ENCODE measurements around the gene EPX. TPM values are rescaled to one million over a fixed set of nuclear protein-coding genes. Genes with fewer than 3 reads are reported as not detected.

EPX gene
- polyA plus RNA-seq, 1 donor (not counting 4 experiments of a cell fraction or from before 2014, with no cell fraction given) = not detected

DNA sequence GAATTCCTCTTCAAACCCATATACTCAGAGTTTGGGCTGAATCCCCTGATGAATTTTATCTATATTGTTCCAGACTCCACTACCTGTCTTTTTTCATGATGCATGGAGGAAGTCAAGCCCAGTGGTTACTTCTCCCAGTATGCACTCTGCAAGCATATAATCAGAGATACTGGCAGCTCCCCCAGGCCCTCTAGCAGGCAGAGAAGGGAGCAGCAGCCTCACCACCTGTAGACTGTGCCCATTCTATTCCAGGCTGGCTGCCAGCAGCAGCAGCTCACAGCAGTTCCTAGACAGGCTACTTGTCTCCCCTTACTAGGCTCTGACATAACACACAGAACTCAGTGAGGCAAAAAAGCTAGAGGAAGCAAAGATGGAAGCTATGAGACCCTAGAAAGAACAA, 23.2 kb downstream of the EPX start:
- H4K20me1 ChIP-seq (ENCODE audit: control insufficient read depth, extremely low read depth, insufficient read depth, low read length) = no peaks in the 10 kb centered on the region
- no peak overlapping the region for H2AFZ ChIP-seq (ENCODE audit: control insufficient read depth, low read length)
- DNase-seq (ENCODE audit: low read depth, low spot score) = no peak
- H3K4me2 ChIP-seq (ENCODE audit: control insufficient read depth, extremely low read depth, insufficient read depth, low read depth, low read length) = no peak overlapping the region
- peak in 2 of 3 experiments; percentile 15 to 27 for TF ChIP-seq CTCF (optimal IDR thresholded peaks at IDR 0.05 in 1 of 3, IDR thresholded peaks at IDR 0.05 in 1 of 3, conservative IDR thresholded peaks at IDR 0.05 in 1 of 3; ENCODE audit: extremely low read depth in 1 of 3, insufficient read depth in 2 of 3, low read length in 3 of 3)
- no peak for TF ChIP-seq EZH2 (IDR thresholded peaks at IDR 0.05; ENCODE audit: low read length)
- dilution Hi-C loops (cut with MboI; ENCODE audit: extremely low pct_ligation_motif_present, low sequenced_read_pairs) = no loop called here
- H3K9ac ChIP-seq (ENCODE audit: control insufficient read depth, extremely low read depth, insufficient read depth, low read length) = no peak overlapping the region
- H3K79me2 ChIP-seq (ENCODE audit: control insufficient read depth, insufficient read depth, low read length) = no peaks in the 10 kb centered on the region
- H3K9me3 ChIP-seq (ENCODE audit: control insufficient read depth, low read depth, low read length) = no peaks in the 10 kb centered on the region
- H3K4me1 ChIP-seq (ENCODE audit: control insufficient read depth, extremely low read depth, insufficient read depth, low read length) = peaks cover 10% of the 10 kb centered on the region
- H3K4me3 ChIP-seq (ENCODE audit: control insufficient read depth in 2 of 3, extremely low read depth in 1 of 3, insufficient read depth in 2 of 3, low read depth in 1 of 3, low read length in 3 of 3) = no peak overlapping the region
- no peaks in the 10 kb centered on the region for H3K27me3 ChIP-seq (ENCODE audit: control insufficient read depth, extremely low read depth, insufficient read depth, low read length)
- no peaks in the 10 kb centered on the region for H3K9me1 ChIP-seq (ENCODE audit: control insufficient read depth, extremely low read depth, insufficient read depth, low read length)
- peaks cover 10 to 12% of the 10 kb centered on the region in 2 experiments for H3K36me3 ChIP-seq (ENCODE audit: control insufficient read depth in 2 of 2, extremely low read depth in 1 of 2, insufficient read depth in 2 of 2, low read length in 2 of 2)
- H3K27ac ChIP-seq (ENCODE audit: control insufficient read depth, insufficient read depth, low read length) = no peak overlapping the region
- FAIRE-seq = no peak

DNA sequence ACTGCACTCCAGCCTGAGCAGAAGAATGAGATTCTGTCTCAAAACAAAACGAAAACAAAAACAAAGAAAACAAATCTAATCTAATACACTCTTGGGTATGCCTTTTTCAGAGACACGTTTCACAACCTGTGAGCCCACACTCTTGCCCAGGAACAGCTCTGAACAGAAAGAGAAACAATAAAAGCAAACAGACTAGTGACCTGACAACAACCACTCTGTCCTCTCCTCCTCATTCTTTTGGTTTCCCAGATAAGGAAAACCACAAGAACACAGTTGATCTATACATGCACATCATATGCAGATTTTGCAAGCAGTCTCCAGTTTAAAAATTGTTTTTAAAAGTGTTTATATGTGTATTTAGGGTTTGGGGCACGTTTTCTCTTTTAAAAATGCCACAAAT, 25.2 kb downstream of the EPX start:
- H4K20me1 ChIP-seq (ENCODE audit: control insufficient read depth, extremely low read depth, insufficient read depth, low read length) = no peaks in the 10 kb centered on the region
- no peaks in the 10 kb centered on the region for H3K27me3 ChIP-seq (ENCODE audit: control insufficient read depth, extremely low read depth, insufficient read depth, low read length)
- no peak overlapping the region for H3K9ac ChIP-seq (ENCODE audit: control insufficient read depth, extremely low read depth, insufficient read depth, low read length)
- dilution Hi-C loops (cut with MboI; ENCODE audit: extremely low pct_ligation_motif_present, low sequenced_read_pairs) = no loop called here
- H3K79me2 ChIP-seq (ENCODE audit: control insufficient read depth, insufficient read depth, low read length) = no peaks in the 10 kb centered on the region
- H3K4me3 ChIP-seq (ENCODE audit: control insufficient read depth in 2 of 3, extremely low read depth in 1 of 3, insufficient read depth in 2 of 3, low read depth in 1 of 3, low read length in 3 of 3) = no peak overlapping the region
- peaks cover 4 to 6% of the 10 kb centered on the region in 2 experiments for H3K36me3 ChIP-seq (ENCODE audit: control insufficient read depth in 2 of 2, extremely low read depth in 1 of 2, insufficient read depth in 2 of 2, low read length in 2 of 2)
- H3K9me3 ChIP-seq (ENCODE audit: control insufficient read depth, low read depth, low read length) = no peaks in the 10 kb centered on the region
- H3K4me1 ChIP-seq (ENCODE audit: control insufficient read depth, extremely low read depth, insufficient read depth, low read length) = peaks cover 10% of the 10 kb centered on the region
- no peaks in the 10 kb centered on the region for H3K9me1 ChIP-seq (ENCODE audit: control insufficient read depth, extremely low read depth, insufficient read depth, low read length)
- TF ChIP-seq CTCF (optimal IDR thresholded peaks at IDR 0.05 in 1 of 3, IDR thresholded peaks at IDR 0.05 in 1 of 3, conservative IDR thresholded peaks at IDR 0.05 in 1 of 3; ENCODE audit: extremely low read depth in 1 of 3, insufficient read depth in 2 of 3, low read length in 3 of 3) (no peak), EZH2 (IDR thresholded peaks at IDR 0.05; ENCODE audit: low read length) (no peak)
- no peak overlapping the region for H3K27ac ChIP-seq (ENCODE audit: control insufficient read depth, insufficient read depth, low read length)
- DNase-seq (ENCODE audit: low read depth, low spot score) = no peak
- no peak overlapping the region for H3K4me2 ChIP-seq (ENCODE audit: control insufficient read depth, extremely low read depth, insufficient read depth, low read depth, low read length)
- no peak for FAIRE-seq
- H2AFZ ChIP-seq (ENCODE audit: control insufficient read depth, low read length) = no peak overlapping the region

Measured in keratinocyte (primary cell).